Skin of body (tissue), 3 donors: ENCODE results near the gene ZBTB25. TPM values are rescaled to one million over a fixed set of nuclear protein-coding genes. Genes with fewer than 3 reads are reported as not detected.

ENCODE experiments used
- DNase-seq: peaks from one replicate; lab custom pipeline; 2025; lab: John Stamatoyannopoulos, UW
- small RNA-seq: library from RNA; depleted of rRNA; stranded (forward); fragments of <200 nt; gene quantifications from one replicate; pipeline ENCODE3, GENCODE V24; 2014; ENCODE audit warnings: low replicate concordance
- total RNA-seq: library from RNA; depleted of rRNA; stranded (reverse); fragments of >200 nt; gene quantifications from one replicate; pipeline ENCODE4 v1.2.3, GENCODE V29; 2014

Gene ZBTB25
- total RNA-seq, 1 donor from 2014 or later, result 8.8 TPM

DNA sequence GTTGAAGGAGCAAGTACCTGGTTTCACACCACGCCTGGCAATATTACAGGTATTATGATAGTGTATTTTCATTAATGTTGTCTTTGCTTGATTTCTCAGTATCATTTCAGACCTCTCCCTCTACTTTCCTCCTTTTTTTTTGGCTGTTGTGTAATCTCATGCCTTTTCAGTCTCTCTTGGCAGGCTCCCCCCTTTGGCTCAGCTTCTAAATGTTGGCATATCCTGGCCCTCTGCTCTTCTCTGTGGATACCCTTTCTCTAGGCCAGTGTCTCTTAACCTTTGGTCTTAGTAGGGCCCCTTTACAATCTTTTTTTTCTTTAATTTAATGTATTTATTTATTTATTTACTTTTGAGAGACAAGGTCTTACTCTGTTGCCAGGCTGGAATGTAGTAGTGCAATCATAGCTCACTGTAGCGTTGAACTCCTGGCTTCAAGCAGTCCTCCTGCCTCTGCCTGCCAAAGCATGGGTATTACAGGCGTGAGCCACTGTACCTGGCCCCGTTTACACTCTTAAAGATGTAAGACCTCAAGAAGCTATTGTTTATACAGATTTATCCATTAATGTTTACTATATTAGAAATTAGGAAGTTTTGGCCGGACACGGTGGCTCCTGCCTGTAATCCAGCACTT lies 102.7 kb downstream of the ZBTB25 start:
- no peak for DNase-seq

Small RNAs within 50 kb of the gene (small RNA-seq; reads per million reads assigned to genes)
- gene AL049869.4, result not detected

Other genes with a start within 250 kb of the ZBTB25 start
- 1.5 TPM for gene ESR2, start 209.5 kb downstream of the ZBTB25 start, total RNA-seq
- gene MTHFD1, start 115.5 kb downstream of the ZBTB25 start, total RNA-seq, result 41.2 TPM
- 1.3 TPM for gene AKAP5, start 38.3 kb downstream of the ZBTB25 start, total RNA-seq
- gene ZBTB1, start 932 bp upstream of the ZBTB25 start, total RNA-seq, result 58.3 TPM
- gene HSPA2, start 36.9 kb upstream of the ZBTB25 start, total RNA-seq, result 19.7 TPM
- gene PPP1R36, start 46.1 kb upstream of the ZBTB25 start, total RNA-seq, result 0.89 TPM
- 39.6 TPM for gene PLEKHG3, start 200.6 kb upstream of the ZBTB25 start, total RNA-seq